Keratinocyte (primary cell): Measurements from ENCODE around the gene RPS6KA5. TPM values are rescaled to one million over a fixed set of nuclear protein-coding genes. Genes with fewer than 3 reads are reported as not detected.
"Not testable (repeated sequence)": the region's sequence is repeated elsewhere in the genome, so short reads cannot be mapped to it uniquely, and the experiment has no call there.

Source experiments
- DNase-seq: peaks from one replicate; pipeline ENCODE4 v3.0.0-alpha.2; 2011; ENCODE audit warnings: low read depth, missing footprints, low spot score
- FAIRE-seq: peaks from 2 replicates; lab custom pipeline; 2011; peaks lifted over from hg19 to GRCh38; lab: Jason Lieb, UNC
- H2AFZ ChIP-seq: 2 replicates; pipeline ENCODE4 v1.6.0; 2012; ENCODE audit warnings: low read length, control low read depth, inconsistent platforms; ENCODE audit not compliant: control insufficient read depth
- H3K27ac ChIP-seq: 2 replicates; pipeline ENCODE4 v1.5.1; 2011; ENCODE audit warnings: low read length; ENCODE audit not compliant: control insufficient read depth, insufficient read depth
- H3K27me3 ChIP-seq: 3 replicates; pipeline ENCODE4 v1.6.0; 2011; ENCODE audit warnings: low read length; ENCODE audit not compliant: control insufficient read depth, insufficient read depth; ENCODE audit errors: extremely low read depth
- H3K36me3 ChIP-seq, 2 experiments: 2 replicates in 1 of 2; 3 replicates in 1 of 2; pipeline ENCODE4 v1.5.1; 2011; ENCODE audit warnings: low read length in 2 of 2, mild to moderate bottlenecking in 1 of 2; ENCODE audit not compliant: control insufficient read depth in 2 of 2, insufficient read depth in 2 of 2; ENCODE audit errors: extremely low read depth in 1 of 2
- H3K4me1 ChIP-seq: 3 replicates; pipeline ENCODE4 v1.5.1; 2011; ENCODE audit warnings: low read length; ENCODE audit not compliant: control insufficient read depth, insufficient read depth; ENCODE audit errors: extremely low read depth
- H3K4me2 ChIP-seq: 3 replicates; pipeline ENCODE4 v1.6.0; 2011; ENCODE audit warnings: low read depth, low read length; ENCODE audit not compliant: control insufficient read depth, insufficient read depth; ENCODE audit errors: extremely low read depth
- H3K4me3 ChIP-seq, 3 experiments: fragments of 200-600 bp in 1 of 3; sonication (generic) in 1 of 3; 2 replicates in 2 of 3; 3 replicates in 1 of 3; pipeline ENCODE4 v1.5.1; 2011 to 2016; ENCODE audit warnings: low read length in 3 of 3, mild to moderate bottlenecking in 3 of 3, control low read depth in 2 of 3, inconsistent platforms in 1 of 3, low read depth in 1 of 3, mixed read lengths in 1 of 3, mixed run types in 1 of 3, moderate library complexity in 1 of 3; ENCODE audit not compliant: control insufficient read depth in 2 of 3, insufficient read depth in 2 of 3; ENCODE audit errors: extremely low read depth in 1 of 3
- H3K79me2 ChIP-seq: 2 replicates; pipeline ENCODE4 v1.6.0; 2012; ENCODE audit warnings: low read length; ENCODE audit not compliant: control insufficient read depth, insufficient read depth
- H3K9ac ChIP-seq: 3 replicates; pipeline ENCODE4 v1.6.0; 2011; ENCODE audit warnings: low read length; ENCODE audit not compliant: control insufficient read depth, insufficient read depth; ENCODE audit errors: extremely low read depth
- H3K9me1 ChIP-seq: 3 replicates; pipeline ENCODE4 v1.6.0; 2011; ENCODE audit warnings: low read length; ENCODE audit not compliant: control insufficient read depth, insufficient read depth; ENCODE audit errors: extremely low read depth
- H3K9me3 ChIP-seq: 2 replicates; pipeline ENCODE4 v1.5.1; 2012; ENCODE audit warnings: low read depth, low read length; ENCODE audit not compliant: control insufficient read depth
- H4K20me1 ChIP-seq: 3 replicates; pipeline ENCODE4 v1.6.0; 2011; ENCODE audit warnings: low read length; ENCODE audit not compliant: control insufficient read depth, insufficient read depth; ENCODE audit errors: extremely low read depth
- CTCF ChIP-seq, 3 experiments: IDR thresholded peaks in 1 of 3; conservative IDR thresholded peaks in 1 of 3; optimal IDR thresholded peaks in 1 of 3; 2 replicates in 2 of 3; 3 replicates in 1 of 3; pipeline versions ENCODE3 to v1.5.1; 2011; ENCODE audit warnings: low read length in 3 of 3, mild to moderate bottlenecking in 3 of 3, moderate library complexity in 2 of 3, control low read depth in 1 of 3, inconsistent platforms in 1 of 3; ENCODE audit not compliant: insufficient read depth in 2 of 3; ENCODE audit errors: extremely low read depth in 1 of 3
- EZH2 ChIP-seq: IDR thresholded peaks from one replicate; pipeline ENCODE4 v1.6.1; 2012; ENCODE audit warnings: inconsistent platforms, mild to moderate bottlenecking, low read length, moderate library complexity
- dilution Hi-C: fragments of 300-500 bp; cut with MboI; formaldehyde crosslinking; loops from one replicate; pipeline ENCODE4 v1.7.0; 2020; ENCODE audit warnings: low sequenced_read_pairs; ENCODE audit not compliant: extremely low pct_ligation_motif_present
- polyA plus RNA-seq, 5 experiments: library from polyadenylated mRNA; depleted of rRNA in 3 of 5; stranded (reverse) in 3 of 5; stranded (forward) in 1 of 5; unstranded in 1 of 5; fragments of >200 nt; gene quantifications; 1 replicate in 1 of 5; 2 replicates in 3 of 5; 3 replicates in 1 of 5; pipeline versions ENCODE4 v1.2.1 to v1.2.3, GENCODE V29; 2011 to 2012; ENCODE audit warnings: missing spikeins in 2 of 5, low read depth in 1 of 5, low replicate concordance in 1 of 5

RPS6KA5 gene
- polyA plus RNA-seq, 1 donor (not counting 4 experiments of a cell fraction or from before 2014, with no cell fraction given) = 2.9 TPM

GRCh38 chr14:91098591-91098990 is 38.1 kb upstream of the RPS6KA5 start:
- FAIRE-seq = peak; percentile 84
- no peak for DNase-seq
- dilution Hi-C loops = no loop called here

GRCh38 chr14:91097657-91098056 is 37.2 kb upstream of the RPS6KA5 start:
- H3K4me1 ChIP-seq, H3K27me3 ChIP-seq, H3K27ac ChIP-seq, H4K20me1 ChIP-seq, DNase-seq, H3K4me3 ChIP-seq, FAIRE-seq, H3K4me2 ChIP-seq, H2AFZ ChIP-seq, H3K36me3 ChIP-seq, H3K9ac ChIP-seq, dilution Hi-C loops, H3K79me2 ChIP-seq, H3K9me3 ChIP-seq, H3K9me1 ChIP-seq: not testable (repeated sequence)

More at GRCh38 chr14:91098591-91098990, 38.1 kb upstream of the RPS6KA5 start:
- Histone ChIP-seq H3K27ac (no peak overlapping the region), H4K20me1 (no peaks in the 10 kb centered on the region), H3K27me3 (no peaks in the 10 kb centered on the region), H3K9ac (no peak overlapping the region), H3K9me3 (no peaks in the 10 kb centered on the region), H2AFZ (no peak overlapping the region), H3K4me3 (no peak overlapping the region), H3K4me1 (peaks cover 3% of the 10 kb centered on the region), H3K79me2 (no peaks in the 10 kb centered on the region), H3K36me3 (no peaks in the 10 kb centered on the region), H3K4me2 (no peak overlapping the region), H3K9me1 (no peaks in the 10 kb centered on the region)
- no peak for TF ChIP-seq CTCF (optimal IDR thresholded peaks at IDR 0.05 in 1 of 3, IDR thresholded peaks at IDR 0.05 in 1 of 3, conservative IDR thresholded peaks at IDR 0.05 in 1 of 3; ENCODE audit: extremely low read depth in 1 of 3, insufficient read depth in 2 of 3, low read length in 3 of 3)
- TF ChIP-seq EZH2 = no peak

GRCh38 chr14:91095178-91095577 is 34.7 kb upstream of the RPS6KA5 start:
- FAIRE-seq = no peak

More at GRCh38 chr14:91095178-91095577, 34.7 kb upstream of the RPS6KA5 start:
- Histone ChIP-seq H3K4me1 (peaks cover 3% of the 10 kb centered on the region), H3K79me2 (no peaks in the 10 kb centered on the region), H3K27ac (no peak overlapping the region), H2AFZ (no peak overlapping the region), H3K4me2 (no peak overlapping the region), H3K9me3 (no peaks in the 10 kb centered on the region), H3K36me3 (no peaks in the 10 kb centered on the region), H3K4me3 (no peak overlapping the region), H3K9me1 (no peaks in the 10 kb centered on the region), H3K27me3 (no peaks in the 10 kb centered on the region), H4K20me1 (no peaks in the 10 kb centered on the region), H3K9ac (no peak overlapping the region)
- dilution Hi-C loops = no loop called here
- DNase-seq = no peak
- TF ChIP-seq CTCF (optimal IDR thresholded peaks at IDR 0.05 in 1 of 3, IDR thresholded peaks at IDR 0.05 in 1 of 3, conservative IDR thresholded peaks at IDR 0.05 in 1 of 3; ENCODE audit: extremely low read depth in 1 of 3, insufficient read depth in 2 of 3, low read length in 3 of 3) = no peak
- TF ChIP-seq EZH2 = no peak
